Smooth muscle cell (in vitro differentiated cells): ENCODE measurements around the gene CYTH3. TPM values are rescaled to one million over a fixed set of nuclear protein-coding genes. Genes with fewer than 3 reads are reported as not detected.

Source experiments
- DNase-seq: peaks from one replicate; lab custom pipeline; 2025; ENCODE audit not compliant: unreplicated experiment; lab: John Stamatoyannopoulos, UW
- H2AFZ ChIP-seq: fragments of 200-600 bp; sonication (generic); 2 replicates; pipeline ENCODE4 v1.6.0; 2016; ENCODE audit warnings: antibody characterized with exemption, low read depth, mild to moderate bottlenecking
- H3F3A ChIP-seq: fragments of 200-600 bp; sonication (generic); 2 replicates; pipeline ENCODE4 v1.6.0; 2017; ENCODE audit warnings: antibody characterized with exemption, low read depth
- H3K27ac ChIP-seq: fragments of 200-600 bp; sonication (generic); 2 replicates; pipeline ENCODE4 v1.5.1; 2016; ENCODE audit warnings: low read depth, mild to moderate bottlenecking
- H3K27me3 ChIP-seq: fragments of 200-600 bp; sonication (generic); 2 replicates; pipeline ENCODE4 v1.6.1; 2016; ENCODE audit warnings: low read depth, mild to moderate bottlenecking
- H3K36me3 ChIP-seq: fragments of 200-600 bp; sonication (generic); 2 replicates; pipeline ENCODE4 v1.5.1; 2016; ENCODE audit warnings: low read depth
- H3K4me1 ChIP-seq: fragments of 200-600 bp; sonication (generic); 2 replicates; pipeline ENCODE4 v1.5.1; 2016; ENCODE audit warnings: low read depth
- H3K4me2 ChIP-seq: fragments of 200-600 bp; sonication (generic); 2 replicates; pipeline ENCODE4 v1.6.0; 2016; ENCODE audit warnings: mild to moderate bottlenecking
- H3K4me3 ChIP-seq: fragments of 200-600 bp; sonication (generic); 2 replicates; pipeline ENCODE4 v1.5.1; 2016; ENCODE audit warnings: mild to moderate bottlenecking
- H3K79me2 ChIP-seq: fragments of 200-600 bp; sonication (generic); 2 replicates; pipeline ENCODE4 v1.6.0; 2016; ENCODE audit warnings: low read depth, mild to moderate bottlenecking
- H3K9ac ChIP-seq: fragments of 200-600 bp; sonication (generic); 2 replicates; pipeline ENCODE4 v1.6.0; 2016; ENCODE audit warnings: low read depth
- H3K9me3 ChIP-seq: fragments of 200-600 bp; sonication (generic); replicated peaks from 2 replicates; pipeline ENCODE4 v1.5.1; 2016; ENCODE audit warnings: low read depth
- H4K20me1 ChIP-seq: fragments of 200-600 bp; sonication (generic); 2 replicates; pipeline ENCODE4 v1.6.0; 2016; ENCODE audit warnings: low read depth
- WGBS: methylation state at CpG from one replicate; pipeline ENCODE4 v1.1.7; 2016; ENCODE audit warnings: low lambda C conversion rate; 5-methylcytosine and 5-hydroxymethylcytosine counted together
- polyA plus RNA-seq: library from polyadenylated mRNA; unstranded; fragments of >200 nt; fragmentation: Nextera tagmentation; extraction: Ambion mirVana; gene quantifications from 2 replicates; pipeline ENCODE4 v1.2.1, GENCODE V29; 2016
- total RNA-seq: library from RNA; depleted of rRNA; stranded (reverse); fragments of >200 nt; gene quantifications from 2 replicates; pipeline ENCODE4 v1.2.3, GENCODE V29; 2014
- TF ChIP-seq, protein P1 (sequence below): fragments of 200-600 bp; sonication (generic); IDR thresholded peaks from 2 replicates; pipeline ENCODE4 v1.5.1; 2017; ENCODE audit warnings: borderline replicate concordance, mild to moderate bottlenecking, antibody characterized with exemption; ENCODE audit not compliant: insufficient read depth, poor library complexity, severe bottlenecking

CYTH3 gene
- total and polyA plus RNA-seq, 2 experiments from 2014 or later = 7.6 to 11.4 TPM

DNA sequence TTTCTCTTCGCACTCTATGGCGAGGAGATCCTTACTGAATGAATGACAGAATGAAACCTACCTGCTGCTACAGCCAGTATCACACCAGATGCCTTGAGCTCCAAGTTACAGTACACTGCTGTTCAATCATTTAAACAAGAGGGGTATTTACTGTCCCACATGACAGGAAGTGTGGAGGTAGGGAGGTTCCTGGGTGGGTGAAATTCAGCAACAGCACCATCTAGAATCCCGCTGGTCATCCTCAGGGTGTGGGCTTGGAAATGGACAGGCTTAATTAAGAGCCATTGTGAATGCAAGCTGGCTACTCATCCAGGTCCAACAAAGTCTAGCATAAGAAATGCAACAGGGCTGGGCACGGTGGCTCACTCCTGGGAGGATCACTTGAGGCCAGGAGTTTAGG lies 14.7 kb downstream of the CYTH3 start:
- Histone ChIP-seq H3F3A (peaks cover 19% of the 10 kb centered on the region), H4K20me1 (peaks cover 14% of the 10 kb centered on the region), H3K79me2 (peaks cover 56% of the 10 kb centered on the region), H3K9ac (peak overlapping the region; percentile 49), H3K36me3 (no peaks in the 10 kb centered on the region), H3K4me2 (no peak overlapping the region), H2AFZ (no peak overlapping the region), H3K9me3 (no peaks in the 10 kb centered on the region), H3K4me3 (no peak overlapping the region), H3K27me3 (no peaks in the 10 kb centered on the region), H3K27ac (peak overlapping the region; percentile 84), H3K4me1 (peaks cover 24% of the 10 kb centered on the region)
- TF ChIP-seq, protein P1, sequence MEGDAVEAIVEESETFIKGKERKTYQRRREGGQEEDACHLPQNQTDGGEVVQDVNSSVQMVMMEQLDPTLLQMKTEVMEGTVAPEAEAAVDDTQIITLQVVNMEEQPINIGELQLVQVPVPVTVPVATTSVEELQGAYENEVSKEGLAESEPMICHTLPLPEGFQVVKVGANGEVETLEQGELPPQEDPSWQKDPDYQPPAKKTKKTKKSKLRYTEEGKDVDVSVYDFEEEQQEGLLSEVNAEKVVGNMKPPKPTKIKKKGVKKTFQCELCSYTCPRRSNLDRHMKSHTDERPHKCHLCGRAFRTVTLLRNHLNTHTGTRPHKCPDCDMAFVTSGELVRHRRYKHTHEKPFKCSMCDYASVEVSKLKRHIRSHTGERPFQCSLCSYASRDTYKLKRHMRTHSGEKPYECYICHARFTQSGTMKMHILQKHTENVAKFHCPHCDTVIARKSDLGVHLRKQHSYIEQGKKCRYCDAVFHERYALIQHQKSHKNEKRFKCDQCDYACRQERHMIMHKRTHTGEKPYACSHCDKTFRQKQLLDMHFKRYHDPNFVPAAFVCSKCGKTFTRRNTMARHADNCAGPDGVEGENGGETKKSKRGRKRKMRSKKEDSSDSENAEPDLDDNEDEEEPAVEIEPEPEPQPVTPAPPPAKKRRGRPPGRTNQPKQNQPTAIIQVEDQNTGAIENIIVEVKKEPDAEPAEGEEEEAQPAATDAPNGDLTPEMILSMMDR = no peak
- no peak for DNase-seq
- WGBS = 97% methylated on average over 4 of the region's 4 CpGs

DNA sequence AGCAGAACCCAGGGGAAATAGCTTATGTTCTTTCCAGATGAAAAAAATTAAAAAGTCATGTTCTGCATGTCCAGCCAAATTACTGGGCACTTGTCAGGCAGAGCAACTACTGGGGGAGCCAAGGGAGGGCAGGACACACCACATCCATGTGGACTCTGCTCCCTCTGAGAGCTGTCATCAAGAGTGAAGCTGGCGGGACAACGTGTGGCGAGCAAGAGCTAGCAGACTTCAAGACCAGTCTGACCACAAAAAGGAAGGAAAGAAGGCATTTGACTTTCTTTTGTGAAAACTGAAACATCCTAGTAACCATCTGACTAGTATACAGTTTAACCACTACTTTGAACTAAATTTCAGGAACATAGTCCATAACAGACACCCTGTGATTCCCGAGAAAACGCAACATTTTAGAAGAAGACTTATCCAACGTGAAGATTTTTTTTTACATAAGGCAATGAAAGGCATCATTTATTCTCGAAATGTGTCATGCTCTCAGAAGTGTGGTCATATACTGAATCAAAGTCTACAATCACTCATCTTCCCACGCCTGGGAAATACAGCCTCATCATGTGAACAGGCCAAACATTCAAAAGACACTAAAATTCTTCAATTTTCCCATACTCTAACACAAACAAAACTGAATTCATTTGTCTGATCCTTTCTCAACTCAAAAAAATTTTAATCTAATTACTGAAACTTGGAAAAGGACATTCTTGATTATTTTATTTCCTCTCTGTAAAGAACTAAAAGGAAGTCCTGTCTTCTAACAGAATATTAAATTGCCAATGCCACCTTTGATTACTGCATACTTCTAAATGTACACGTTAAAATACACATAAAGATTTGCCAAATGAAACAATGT lies 15.5 kb downstream of the CYTH3 start:
- DNase-seq = no peak
- peaks cover 32% of the 10 kb centered on the region for H3K4me1 ChIP-seq
- H3K27me3 ChIP-seq = no peaks in the 10 kb centered on the region
- peaks cover 11% of the 10 kb centered on the region for H4K20me1 ChIP-seq
- peak overlapping the region; percentile 49 for H3K9ac ChIP-seq
- WGBS = 48% methylated on average over 9 of the region's 9 CpGs
- H3K4me3 ChIP-seq = no peak overlapping the region
- no peaks in the 10 kb centered on the region for H3K9me3 ChIP-seq
- H3F3A ChIP-seq = peaks cover 19% of the 10 kb centered on the region
- peak overlapping the region; percentile 84 for H3K27ac ChIP-seq
- H3K4me2 ChIP-seq = peak overlapping the region; percentile 48
- no peak overlapping the region for H2AFZ ChIP-seq
- no peaks in the 10 kb centered on the region for H3K36me3 ChIP-seq
- TF ChIP-seq, protein P1 = no peak
- H3K79me2 ChIP-seq = peaks cover 58% of the 10 kb centered on the region

GRCh38 chr7:6256109-6256483 lies 16.3 kb downstream of the CYTH3 start:
- Histone ChIP-seq H2AFZ (no peak overlapping the region), H3K4me2 (peak overlapping the region; percentile 48), H3K4me3 (no peak overlapping the region), H4K20me1 (peaks cover 10% of the 10 kb centered on the region), H3K79me2 (peaks cover 49% of the 10 kb centered on the region), H3K27ac (peak overlapping the region; percentile 84), H3F3A (peaks cover 19% of the 10 kb centered on the region), H3K4me1 (peaks cover 40% of the 10 kb centered on the region), H3K27me3 (no peaks in the 10 kb centered on the region), H3K9ac (peak overlapping the region; percentile 21), H3K9me3 (no peaks in the 10 kb centered on the region), H3K36me3 (no peaks in the 10 kb centered on the region)
- WGBS = 43% methylated on average over 5 of the region's 5 CpGs
- no peak for DNase-seq
- TF ChIP-seq, protein P1 = no peak
